GM19099 (cell line): ENCODE results near the gene DGKB.

Source experiments
- POLR2A ChIP-seq: IDR thresholded peaks from 3 replicates; pipeline ENCODE4 v1.6.1; 2011; ENCODE audit warnings: low read depth; ENCODE audit not compliant: insufficient read length; ENCODE audit errors: extremely low read depth

The DGKB gene

GRCh38 chr7:14351167-14351566 is 551.4 kb downstream of the DGKB start:
- TF ChIP-seq POLR2A, result no peak

- TF ChIP-seq POLR2A, result no peak
These were observed 561.3 kb downstream of the DGKB start for GRCh38 chr7:14341200-14341775.

GRCh38 chr7:14340393-14341074 is 562.0 kb downstream of the DGKB start:
- no peak for TF ChIP-seq POLR2A

GRCh38 chr7:14339861-14340260 is 562.7 kb downstream of the DGKB start:
- TF ChIP-seq POLR2A, result no peak

- no peak for TF ChIP-seq POLR2A
These were observed 566.3 kb downstream of the DGKB start for GRCh38 chr7:14336256-14336655.

GRCh38 chr7:14332155-14332554 is 570.4 kb downstream of the DGKB start:
- TF ChIP-seq POLR2A, result no peak

- TF ChIP-seq POLR2A, result no peak
These were observed 577.8 kb downstream of the DGKB start for GRCh38 chr7:14324767-14325166.

GRCh38 chr7:14322724-14323123 is 579.8 kb downstream of the DGKB start:
- no peak for TF ChIP-seq POLR2A

GRCh38 chr7:14321947-14322346 is 580.6 kb downstream of the DGKB start:
- TF ChIP-seq POLR2A, result no peak

GRCh38 chr7:14309432-14309831 is 593.1 kb downstream of the DGKB start:
- TF ChIP-seq POLR2A, result no peak

- TF ChIP-seq POLR2A, result no peak
These were observed 597.2 kb downstream of the DGKB start for GRCh38 chr7:14305233-14305866.

GRCh38 chr7:14303536-14303935 is 599.0 kb downstream of the DGKB start:
- no peak for TF ChIP-seq POLR2A

- TF ChIP-seq POLR2A, result no peak
These were observed 607.9 kb downstream of the DGKB start for GRCh38 chr7:14294637-14295036.

- TF ChIP-seq POLR2A, result no peak
These were observed 609.1 kb downstream of the DGKB start for GRCh38 chr7:14293434-14293833.

- TF ChIP-seq POLR2A, result no peak
These were observed 609.8 kb downstream of the DGKB start for GRCh38 chr7:14292737-14293136.

GRCh38 chr7:14289957-14290356 is 612.6 kb downstream of the DGKB start:
- TF ChIP-seq POLR2A, result no peak
